ENCODE results near the gene THAP12.

DNA sequence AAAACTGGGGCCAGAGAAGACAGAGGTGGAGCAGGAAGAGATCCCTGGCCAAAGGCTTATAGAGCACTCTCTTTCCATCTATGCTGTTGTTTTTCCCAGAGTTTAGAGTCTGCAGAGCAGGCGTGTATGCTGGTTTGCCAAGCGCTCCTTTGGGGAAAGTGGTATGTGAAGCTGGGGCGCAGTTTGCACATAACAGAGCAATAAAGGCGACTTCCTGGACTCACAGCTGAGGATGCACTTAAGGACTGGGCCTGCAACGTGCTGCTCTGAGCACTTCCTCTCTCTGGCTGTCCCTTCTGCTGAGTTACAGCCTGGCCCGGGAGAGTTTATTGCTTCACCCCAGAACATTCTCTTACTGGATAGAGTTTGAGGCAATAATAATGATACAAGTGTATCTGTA lies 41.7 kb downstream of the THAP12 start:
- TF ChIP-seq, protein P1, sequence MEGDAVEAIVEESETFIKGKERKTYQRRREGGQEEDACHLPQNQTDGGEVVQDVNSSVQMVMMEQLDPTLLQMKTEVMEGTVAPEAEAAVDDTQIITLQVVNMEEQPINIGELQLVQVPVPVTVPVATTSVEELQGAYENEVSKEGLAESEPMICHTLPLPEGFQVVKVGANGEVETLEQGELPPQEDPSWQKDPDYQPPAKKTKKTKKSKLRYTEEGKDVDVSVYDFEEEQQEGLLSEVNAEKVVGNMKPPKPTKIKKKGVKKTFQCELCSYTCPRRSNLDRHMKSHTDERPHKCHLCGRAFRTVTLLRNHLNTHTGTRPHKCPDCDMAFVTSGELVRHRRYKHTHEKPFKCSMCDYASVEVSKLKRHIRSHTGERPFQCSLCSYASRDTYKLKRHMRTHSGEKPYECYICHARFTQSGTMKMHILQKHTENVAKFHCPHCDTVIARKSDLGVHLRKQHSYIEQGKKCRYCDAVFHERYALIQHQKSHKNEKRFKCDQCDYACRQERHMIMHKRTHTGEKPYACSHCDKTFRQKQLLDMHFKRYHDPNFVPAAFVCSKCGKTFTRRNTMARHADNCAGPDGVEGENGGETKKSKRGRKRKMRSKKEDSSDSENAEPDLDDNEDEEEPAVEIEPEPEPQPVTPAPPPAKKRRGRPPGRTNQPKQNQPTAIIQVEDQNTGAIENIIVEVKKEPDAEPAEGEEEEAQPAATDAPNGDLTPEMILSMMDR (IDR thresholded peaks at IDR 0.05; ENCODE audit: extremely low read depth in 1 of 2, insufficient read depth in 1 of 2, low read depth in 1 of 2, low read length in 2 of 2) = no peak
- TF ChIP-seq POLR2A (IDR thresholded peaks at IDR 0.05; ENCODE audit: low read depth, low read length) (no peak), EZH2 (IDR thresholded peaks at IDR 0.05; ENCODE audit: borderline replicate concordance, low read depth, low read length, severe bottlenecking) (no peak), POLR2AphosphoS5 (IDR thresholded peaks at IDR 0.05; ENCODE audit: insufficient read depth, low read depth, low read length) (no peak), FOS (IDR thresholded peaks at IDR 0.05; ENCODE audit: borderline replicate concordance, insufficient read depth, low read length) (no peak), MYC (IDR thresholded peaks at IDR 0.05; ENCODE audit: low read depth, low read length) (no peak), JUN (IDR thresholded peaks at IDR 0.05; ENCODE audit: borderline replicate concordance, insufficient read depth, insufficient read length, low read depth) (no peak)

Data from endothelial cell of umbilical vein (primary cell).